Liver (tissue), 3 donors: Measurements from ENCODE around the gene IRF2.

Source experiments
- ATF3 ChIP-seq: IDR thresholded peaks from 2 replicates; pipeline ENCODE4 v1.6.1; 2016; ENCODE audit warnings: antibody characterized with exemption
- CTCF ChIP-seq: fragments of 150-350 bp; IDR thresholded peaks from 2 replicates; pipeline ENCODE4 v1.5.1; 2017; ENCODE audit warnings: improper control_type of control experiment, low read depth, low read length; ENCODE audit not compliant: missing input control
- EGR1 ChIP-seq, 2 donors: IDR thresholded peaks; 2 replicates each; pipeline ENCODE4 v1.6.1; 2016 to 2018; ENCODE audit warnings: antibody characterized with exemption in 2 of 2, low read depth in 2 of 2
- GABPA ChIP-seq, 2 donors: IDR thresholded peaks in 1 of 2; conservative IDR thresholded peaks in 1 of 2; 2 replicates each; pipeline ENCODE4 v1.6.1; 2016; ENCODE audit warnings: antibody characterized with exemption in 2 of 2, mild to moderate bottlenecking in 1 of 2, moderate library complexity in 1 of 2
- HNF4G ChIP-seq: IDR thresholded peaks from 2 replicates; pipeline ENCODE4 v1.6.1; 2016; ENCODE audit warnings: antibody characterized with exemption
- JUND ChIP-seq, 2 donors: IDR thresholded peaks; 2 replicates each; pipeline ENCODE4 v1.6.1; 2016; ENCODE audit warnings: antibody characterized with exemption in 2 of 2
- MAX ChIP-seq: IDR thresholded peaks from 2 replicates; pipeline ENCODE4 v1.6.1; 2016; ENCODE audit warnings: antibody characterized with exemption
- NR2F2 ChIP-seq: IDR thresholded peaks from 2 replicates; pipeline ENCODE4 v1.6.1; 2016; ENCODE audit warnings: antibody characterized with exemption
- RAD21 ChIP-seq, 2 donors: IDR thresholded peaks; 2 replicates each; pipeline ENCODE4 v1.6.1; 2016; ENCODE audit warnings: antibody characterized with exemption in 2 of 2, mild to moderate bottlenecking in 2 of 2
- REST ChIP-seq: IDR thresholded peaks from 2 replicates; pipeline ENCODE4 v1.6.1; 2016; ENCODE audit warnings: antibody characterized with exemption, mild to moderate bottlenecking
- SP1 ChIP-seq: IDR thresholded peaks from 2 replicates; pipeline ENCODE4 v1.6.1; 2018; ENCODE audit warnings: antibody characterized with exemption, mild to moderate bottlenecking
- TAF1 ChIP-seq: conservative IDR thresholded peaks from 2 replicates; pipeline ENCODE4 v1.6.1; 2016; ENCODE audit warnings: antibody characterized with exemption, mild to moderate bottlenecking
- YY1 ChIP-seq: IDR thresholded peaks from 2 replicates; pipeline ENCODE4 v1.6.1; 2016; ENCODE audit warnings: antibody characterized with exemption, mild to moderate bottlenecking
- ZBTB33 ChIP-seq: IDR thresholded peaks from 2 replicates; pipeline ENCODE4 v1.6.1; 2016; ENCODE audit warnings: antibody characterized with exemption
- donor health status: healthy.
- donor health status: healthy.

GRCh38 chr4:184420402-184420801 is 53.9 kb downstream of the IRF2 start:
- TF ChIP-seq CTCF (no peak), GABPA (IDR thresholded peaks at IDR 0.05 in 1 of 2, conservative IDR thresholded peaks at IDR 0.05 in 1 of 2) (no peak), YY1 (no peak), JUND (IDR thresholded peaks at IDR 0.05) (no peak), TAF1 (no peak), REST (no peak), NR2F2 (no peak), EGR1 (IDR thresholded peaks at IDR 0.05; ENCODE audit: low read depth in 2 of 2) (no peak), HNF4G (no peak), ATF3 (no peak), RAD21 (IDR thresholded peaks at IDR 0.05) (no peak), ZBTB33 (no peak), SP1 (no peak), MAX (no peak)
